ENCODE results near the gene CDON. TPM values are rescaled to one million over a fixed set of nuclear protein-coding genes. Genes with fewer than 3 reads are reported as not detected.
A peak's percentile ranks its signal among the peaks of the same experiment; 100 is the strongest.
"Not testable (repeated sequence)": the region's sequence is repeated elsewhere in the genome, so short reads cannot be mapped to it uniquely, and the experiment has no call there.

The CDON gene
- total RNA-seq, 1 donor from 2014 or later, result 39.8 TPM

DNA sequence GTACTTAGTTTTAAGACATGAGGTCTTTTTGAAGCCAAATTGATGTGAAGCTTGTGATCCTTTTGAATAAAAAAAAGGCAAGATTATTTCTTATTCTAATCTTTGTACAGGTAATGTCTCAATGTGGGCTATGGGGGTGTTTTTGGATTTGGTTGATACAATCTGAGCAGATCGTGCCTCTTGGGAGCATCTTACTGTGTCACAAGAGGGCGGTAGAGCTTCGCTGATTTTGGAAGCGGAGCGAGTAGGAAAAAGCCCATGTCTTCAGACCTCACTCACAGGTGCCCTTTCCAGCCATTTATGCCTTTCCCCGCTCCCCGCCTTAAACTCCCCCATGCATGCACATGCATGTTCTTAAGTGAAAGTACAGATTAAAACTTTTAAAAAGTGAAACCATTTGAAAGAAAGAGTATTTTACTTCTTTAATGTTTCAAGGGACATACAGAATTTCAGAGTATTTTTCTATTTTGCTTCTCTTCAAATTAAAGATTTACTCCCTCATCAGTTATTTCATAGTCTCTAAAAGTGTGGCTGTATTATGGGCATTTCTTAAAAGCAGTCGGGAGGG is 139.6 kb downstream of the CDON start:
- DNase-seq, result peak; percentile 17

DNA sequence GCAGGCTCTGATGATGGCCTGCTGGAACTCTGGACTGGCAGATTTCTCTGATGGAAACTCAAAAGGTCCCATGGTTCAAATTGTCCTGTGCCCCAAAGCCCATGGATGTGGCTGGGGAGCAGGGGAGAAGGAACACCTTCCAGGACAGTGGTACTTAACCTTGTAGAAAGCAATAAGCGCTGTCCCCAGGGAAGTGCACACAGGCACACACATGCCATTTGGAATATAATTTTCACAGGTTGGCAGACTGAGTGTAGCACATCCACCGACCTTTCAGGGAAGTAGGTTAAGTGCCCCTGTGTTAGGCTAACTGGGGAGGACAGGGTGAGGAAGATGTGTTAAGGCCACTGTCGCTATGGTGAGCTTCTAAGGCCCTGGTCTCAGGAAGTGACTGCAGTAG is 140.5 kb downstream of the CDON start:
- DNase-seq, result no peak

DNA sequence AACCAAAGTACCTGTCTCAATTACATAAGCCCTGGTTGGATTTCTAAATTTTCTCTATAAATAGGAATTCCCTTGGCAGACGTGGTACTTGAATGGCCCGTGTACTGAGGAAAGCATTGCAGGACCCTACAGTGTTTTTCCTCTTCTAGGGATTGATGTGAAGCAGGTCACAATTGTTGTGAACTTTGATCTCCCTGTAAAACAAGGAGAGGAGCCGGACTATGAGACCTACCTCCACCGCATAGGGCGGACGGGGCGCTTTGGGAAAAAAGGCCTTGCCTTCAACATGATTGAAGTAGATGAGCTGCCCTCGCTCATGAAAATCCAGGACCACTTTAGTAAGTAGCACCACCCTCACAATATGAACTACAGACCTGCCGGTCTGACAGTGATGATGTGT is 141.6 kb downstream of the CDON start:
- no peak for DNase-seq

DNA sequence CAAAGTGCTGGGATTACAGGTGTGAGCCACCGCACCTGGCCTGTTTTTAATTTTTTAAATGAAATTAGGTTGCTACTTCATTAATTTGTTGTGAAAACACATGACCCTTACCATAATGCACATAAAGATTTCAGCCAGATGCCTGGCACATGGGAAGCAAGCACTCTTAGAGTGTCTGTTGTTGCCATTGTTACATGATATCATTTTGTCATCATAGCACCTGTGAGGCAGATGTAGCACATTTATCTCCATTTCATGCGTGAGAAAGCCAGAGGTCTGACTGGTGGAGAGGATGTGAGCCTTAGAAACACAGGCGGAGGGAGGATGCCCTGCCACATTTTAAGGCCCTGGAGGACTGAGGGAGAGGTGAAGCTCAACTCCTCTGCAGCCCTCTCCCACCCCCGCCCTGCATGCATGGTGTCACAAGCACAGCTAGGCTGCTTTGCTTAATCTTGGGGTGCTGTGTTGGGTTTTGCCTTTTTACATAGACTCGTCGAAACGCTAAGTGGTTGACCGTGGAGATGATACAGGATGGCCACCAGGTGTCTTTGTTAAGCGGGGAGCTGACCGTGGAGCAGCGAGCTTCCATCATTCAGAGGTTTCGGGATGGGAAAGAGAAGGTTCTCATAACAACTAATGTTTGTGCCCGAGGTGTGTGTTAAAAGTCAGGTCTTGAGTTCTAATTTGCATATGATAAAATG is 144.4 kb downstream of the CDON start:
- no peak for DNase-seq

DNA sequence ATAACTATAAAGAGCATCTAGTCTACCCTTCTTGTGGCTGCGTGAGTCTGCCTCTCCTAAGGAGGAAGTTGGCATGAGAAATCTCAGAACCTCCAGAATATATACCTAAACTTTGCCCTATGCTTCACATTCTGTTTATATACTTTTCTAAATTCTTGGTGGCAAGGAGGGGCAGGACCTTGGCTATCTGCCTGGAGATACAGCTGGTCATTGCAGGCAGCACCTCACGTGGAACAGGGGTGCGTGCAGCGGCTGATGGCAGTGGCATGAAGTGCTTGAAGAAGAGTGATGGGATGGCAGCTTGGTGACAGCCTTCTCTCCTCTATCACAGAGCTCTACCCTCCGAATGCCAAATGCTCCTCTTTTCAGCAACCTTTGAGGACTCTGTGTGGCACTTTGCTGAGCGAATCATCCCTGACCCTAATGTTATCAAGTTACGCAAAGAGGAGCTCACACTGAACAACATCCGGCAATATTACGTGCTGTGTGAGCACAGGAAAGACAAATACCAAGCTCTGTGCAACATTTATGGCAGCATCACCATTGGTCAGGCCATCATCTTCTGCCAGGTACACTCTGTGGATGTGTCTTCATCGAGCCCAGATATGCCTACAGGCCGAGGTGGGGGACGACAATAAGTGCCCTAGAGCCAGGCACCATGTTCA is 145.9 kb downstream of the CDON start:
- no peak for DNase-seq

DNA sequence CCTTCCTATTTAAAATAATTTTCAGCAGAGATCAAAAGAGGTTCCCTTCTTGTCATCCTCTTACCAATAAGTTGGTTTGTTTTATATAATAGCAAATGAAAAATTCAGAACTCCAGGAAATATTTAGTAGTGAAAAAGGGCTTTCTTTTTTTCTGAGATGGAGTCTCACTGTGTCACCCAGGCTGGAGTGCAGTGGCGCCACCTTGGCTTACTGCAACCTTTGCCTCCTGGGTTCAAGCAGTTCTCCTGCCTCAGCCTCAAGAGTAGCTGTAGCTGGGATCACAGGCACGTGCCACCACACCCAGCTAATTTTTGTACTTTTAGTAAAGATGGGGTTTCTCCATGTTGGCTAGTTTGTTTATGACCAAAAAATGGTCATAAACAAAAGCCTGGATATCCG is 148.1 kb downstream of the CDON start:
- DNase-seq, result not testable (repeated sequence)

DNA sequence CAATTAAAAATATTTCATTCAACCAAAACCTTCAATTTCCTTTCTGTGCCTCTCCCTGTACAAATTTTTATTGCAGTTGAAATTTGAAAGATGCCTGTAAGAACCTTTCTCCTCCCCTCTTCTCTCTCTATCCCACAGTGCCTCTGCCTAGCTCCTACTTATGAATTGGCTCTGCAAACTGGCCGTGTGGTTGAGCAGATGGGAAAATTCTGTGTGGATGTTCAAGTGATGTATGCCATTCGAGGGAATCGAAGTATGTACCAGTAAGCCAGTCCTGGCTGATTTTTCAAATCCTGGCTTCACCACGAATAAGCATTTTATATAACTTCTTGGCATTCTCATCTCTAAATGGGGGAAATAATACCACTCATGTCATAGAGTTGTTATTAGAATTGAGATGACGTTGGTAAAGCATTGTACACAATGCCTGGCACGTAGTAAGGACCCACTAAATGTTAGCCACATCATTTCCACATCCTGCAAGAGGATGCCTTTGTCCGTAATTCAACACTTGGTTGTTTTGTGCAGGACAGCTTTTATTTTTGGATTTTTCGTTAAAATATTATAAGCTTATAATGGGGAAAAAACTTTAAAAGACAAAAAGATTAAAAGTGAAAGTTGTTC is 152.3 kb downstream of the CDON start:
- DNase-seq, result no peak

Other genes with a start within 250 kb of the CDON start
- not detected for gene PATE4, start 229.6 kb downstream of the CDON start, total RNA-seq
- 12.5 TPM for gene HYLS1, start 175.2 kb downstream of the CDON start, total RNA-seq
- 12.0 TPM for gene PUS3, start 159.7 kb downstream of the CDON start, total RNA-seq
- 18.7 TPM for gene DDX25, start 158.4 kb downstream of the CDON start, total RNA-seq
- not detected for gene VSIG10L2, start 116.8 kb downstream of the CDON start, total RNA-seq
- 37.1 TPM for gene RPUSD4, start 148.8 kb upstream of the CDON start, total RNA-seq
- 25.4 TPM for gene FAM118B, start 148.9 kb upstream of the CDON start, total RNA-seq
- 10.5 TPM for gene SRPRA, start 206.0 kb upstream of the CDON start, total RNA-seq
- 15.3 TPM for gene FOXRED1, start 206.3 kb upstream of the CDON start, total RNA-seq
- 3.0 TPM for gene TIRAP, start 220.2 kb upstream of the CDON start, total RNA-seq
- gene DCPS, start 241.2 kb upstream of the CDON start, total RNA-seq, result 3.7 TPM